Lower leg skin (tissue), 4 donors: ENCODE measurements around the gene RPL7A. TPM values are rescaled to one million over a fixed set of nuclear protein-coding genes. Genes with fewer than 3 reads are reported as not detected.

Experiments
- total RNA-seq, 4 donors: library from RNA; depleted of rRNA; stranded (reverse); fragments of >200 nt; gene quantifications; one replicate each; pipeline ENCODE4 v1.1.0, GENCODE V29; 2016

RPL7A gene
- total RNA-seq, 4 donors from 2014 or later = 2,005 to 2,991 (median 2,631) TPM

Other genes starting within 250 kb of the RPL7A start
- 100 to 1,000 TPM in 3 of 4 donors, 10 to 100 TPM in 1; 95.0 to 176 (median 123) TPM for gene RALGDS, start 227.0 kb upstream of the RPL7A start, total RNA-seq
- gene GBGT1, start 184.3 kb upstream of the RPL7A start, total RNA-seq = 10 to 100 TPM in 1 of 4 donors, 1 to 10 TPM in 3; 3.6 to 13.5 (median 5.3) TPM
- gene OBP2B, start 139.0 kb upstream of the RPL7A start, total RNA-seq = 10 to 100 TPM in 2 of 4 donors, not detected in 2; 11.4 to 13.0 TPM
- 10 to 100 TPM in 2 of 4 donors, 1 to 10 TPM in 2; 1.4 to 18.4 (median 11.5) TPM for gene ABO, start 73.0 kb upstream of the RPL7A start, total RNA-seq
- 10 to 100 TPM; 21.7 to 37.4 (median 27.4) TPM for gene SURF6, start 12.0 kb upstream of the RPL7A start, total RNA-seq
- gene MED22, start 87 bp upstream of the RPL7A start, total RNA-seq = 10 to 100 TPM; 12.3 to 31.1 (median 26.9) TPM
- gene SURF1, start 8.3 kb downstream of the RPL7A start, total RNA-seq = 10 to 100 TPM; 20.1 to 54.3 (median 36.3) TPM
- gene SURF2, start 8.3 kb downstream of the RPL7A start, total RNA-seq = 10 to 100 TPM; 31.2 to 40.7 (median 35.4) TPM
- gene SURF4, start 27.8 kb downstream of the RPL7A start, total RNA-seq = 100 to 1,000 TPM in 2 of 4 donors, 10 to 100 TPM in 2; 84.2 to 114 (median 100) TPM
- gene STKLD1, start 28.1 kb downstream of the RPL7A start, total RNA-seq = 1 to 10 TPM in 2 of 4 donors, under 1 TPM in 1, not detected in 1; 0.54 to 7.0 (median 3.7) TPM
- gene REXO4, start 69.8 kb downstream of the RPL7A start, total RNA-seq = 10 to 100 TPM; 18.8 to 26.5 (median 24.6) TPM
- gene ADAMTS13, start 74.1 kb downstream of the RPL7A start, total RNA-seq = 1 to 10 TPM; 1.1 to 2.7 (median 1.8) TPM
- 10 to 100 TPM in 1 of 4 donors, 1 to 10 TPM in 3; 4.1 to 10.6 (median 8.0) TPM for gene CACFD1, start 111.8 kb downstream of the RPL7A start, total RNA-seq
- 1 to 10 TPM in 1 of 4 donors, under 1 TPM in 1, not detected in 2; 0.54 to 1.0 TPM for gene SLC2A6, start 130.9 kb downstream of the RPL7A start, total RNA-seq
- gene MYMK, start 176.7 kb downstream of the RPL7A start, total RNA-seq = not detected
- gene ADAMTSL2, start 186.5 kb downstream of the RPL7A start, total RNA-seq = 1 to 10 TPM in 1 of 4 donors, under 1 TPM in 2, not detected in 1; 0.08 to 1.5 (median 0.32) TPM